Mesodermal cell (in vitro differentiated cells): ENCODE data around the gene NHERF1. TPM values are rescaled to one million over a fixed set of nuclear protein-coding genes. Genes with fewer than 3 reads are reported as not detected.
A peak's percentile ranks its signal among the peaks of the same experiment; 100 is the strongest.

Experiments
- H3K27ac ChIP-seq: 2 replicates; pipeline ENCODE4 v1.7.0; 2013; ENCODE audit warnings: mild to moderate bottlenecking, low read depth, low read length, moderate library complexity; ENCODE audit not compliant: severe bottlenecking
- H3K36me3 ChIP-seq: 2 replicates; pipeline ENCODE4 v1.7.1; 2013; ENCODE audit warnings: mild to moderate bottlenecking, low read length, moderate library complexity; ENCODE audit not compliant: control insufficient read depth, insufficient read depth
- H3K4me1 ChIP-seq: one replicate; pipeline ENCODE4 v1.7.1; 2013; ENCODE audit warnings: mild to moderate bottlenecking, low read length; ENCODE audit not compliant: insufficient read depth, control insufficient read depth, poor library complexity, severe bottlenecking
- H3K4me3 ChIP-seq: 2 replicates; pipeline ENCODE4 v1.7.0; 2013; ENCODE audit warnings: low read length, control low read depth, mild to moderate bottlenecking; ENCODE audit not compliant: insufficient read depth, poor library complexity, severe bottlenecking; ENCODE audit errors: extremely low read depth
- H3K9me3 ChIP-seq: 2 replicates; pipeline ENCODE4 v1.7.1; 2013; ENCODE audit warnings: mild to moderate bottlenecking, low read length, moderate library complexity; ENCODE audit not compliant: control insufficient read depth
- WGBS, 2 experiments: methylation state at CpG; one replicate each; pipeline ENCODE4 v1.1.5; 2013; ENCODE audit warnings: missing lambda C conversion rate in 2 of 2; ENCODE audit not compliant: insufficient coverage in 2 of 2; 5-methylcytosine and 5-hydroxymethylcytosine counted together
- polyA plus RNA-seq, 2 experiments: library from polyadenylated mRNA; stranded (reverse); fragments of 50-300 nt; gene quantifications; one replicate each; pipeline ENCODE4 v1.2.3, GENCODE V29; 2013

NHERF1 gene
- polyA plus RNA-seq (2013, experiment 1 of 2), result 178 TPM
- polyA plus RNA-seq (2013, experiment 2 of 2), result 224 TPM

GRCh38 chr17:74748529-74749278 lies at the start of gene NHERF1:
NHERF1 (plus strand) TSS chr17:74748628; CDS start chr17:74748847, 219 bp downstream.
- H3K4me3 ChIP-seq, result peak within 1 kb of the TSS; percentile 92
- 0% methylated on average over 81 to 82 of the region's 90 CpGs for WGBS, 2 experiments
- H3K27ac ChIP-seq, result peak within 1 kb of the TSS; percentile 96
- H3K4me1 ChIP-seq, result peaks cover 43% of the 10 kb centered on the region
- H3K9me3 ChIP-seq, result no peaks in the 10 kb centered on the region
- peaks cover 15% of the 10 kb centered on the region for H3K36me3 ChIP-seq

GRCh38 chr17:74699236-74699635 lies 49.2 kb upstream of the NHERF1 start:
- Histone ChIP-seq H3K9me3 (no peaks in the 10 kb centered on the region), H3K27ac (no peak overlapping the region), H3K4me3 (no peak overlapping the region), H3K36me3 (no peaks in the 10 kb centered on the region), H3K4me1 (no peaks in the 10 kb centered on the region)
- 79 to 92% methylated on average over 6 of the region's 9 CpGs for WGBS, 2 experiments

GRCh38 chr17:74702116-74702871 lies 46.1 kb upstream of the NHERF1 start:
- H3K36me3 ChIP-seq, result no peaks in the 10 kb centered on the region
- H3K27ac ChIP-seq, result no peak overlapping the region
- H3K9me3 ChIP-seq, result no peaks in the 10 kb centered on the region
- H3K4me1 ChIP-seq, result no peaks in the 10 kb centered on the region
- no peak overlapping the region for H3K4me3 ChIP-seq
- 81 to 83% methylated on average over 9 of the region's 9 CpGs for WGBS, 2 experiments

GRCh38 chr17:74703311-74703710 lies 45.1 kb upstream of the NHERF1 start:
- Histone ChIP-seq H3K27ac (no peak overlapping the region), H3K9me3 (no peaks in the 10 kb centered on the region), H3K4me1 (no peaks in the 10 kb centered on the region), H3K4me3 (no peak overlapping the region), H3K36me3 (no peaks in the 10 kb centered on the region)
- WGBS, 2 experiments, result 0 to 38% methylated on average over 1 to 2 of the region's 2 CpGs

GRCh38 chr17:74704544-74704943 lies 43.9 kb upstream of the NHERF1 start:
- H3K27ac ChIP-seq, result no peak overlapping the region
- no peak overlapping the region for H3K4me3 ChIP-seq
- H3K4me1 ChIP-seq, result no peaks in the 10 kb centered on the region
- H3K36me3 ChIP-seq, result no peaks in the 10 kb centered on the region
- no peaks in the 10 kb centered on the region for H3K9me3 ChIP-seq
- WGBS, 2 experiments, result 89 to 95% methylated on average over 5 to 8 of the region's 8 CpGs

- no peaks in the 10 kb centered on the region for H3K4me1 ChIP-seq
- H3K36me3 ChIP-seq, result no peaks in the 10 kb centered on the region
- WGBS, 2 experiments, result 68 to 70% methylated on average over 10 to 11 of the region's 12 CpGs
- H3K27ac ChIP-seq, result no peak overlapping the region
- no peaks in the 10 kb centered on the region for H3K9me3 ChIP-seq
- H3K4me3 ChIP-seq, result no peak overlapping the region
These were observed 37.2 kb upstream of the NHERF1 start for GRCh38 chr17:74711058-74711824.

- no peaks in the 10 kb centered on the region for H3K4me1 ChIP-seq
- 80 to 82% methylated on average over 6 of the region's 7 CpGs for WGBS, 2 experiments
- H3K27ac ChIP-seq, result no peak overlapping the region
- no peaks in the 10 kb centered on the region for H3K9me3 ChIP-seq
- no peaks in the 10 kb centered on the region for H3K36me3 ChIP-seq
- no peak overlapping the region for H3K4me3 ChIP-seq
These were observed 36.1 kb upstream of the NHERF1 start for GRCh38 chr17:74712301-74712700.

- Histone ChIP-seq H3K4me3 (no peak within 1 kb of the TSS), H3K9me3 (no peaks in the 10 kb centered on the region), H3K36me3 (no peaks in the 10 kb centered on the region), H3K4me1 (no peaks in the 10 kb centered on the region), H3K27ac (no peak within 1 kb of the TSS)
- WGBS, 2 experiments, result 60 to 96% methylated on average over 2 to 3 of the region's 8 CpGs
These were observed 35.7 kb upstream of the NHERF1 start, which contains the start of gene CD300LF for GRCh38 chr17:74712756-74713155. CD300LF (minus strand) TSS chr17:74712923; CDS start chr17:74712866, 57 bp downstream.

GRCh38 chr17:74713171-74713755 lies 35.2 kb upstream of the NHERF1 start:
- Histone ChIP-seq H3K4me1 (no peaks in the 10 kb centered on the region), H3K36me3 (no peaks in the 10 kb centered on the region), H3K27ac (no peak overlapping the region), H3K4me3 (no peak overlapping the region), H3K9me3 (no peaks in the 10 kb centered on the region)
- 90 to 94% methylated on average over 6 to 9 of the region's 12 CpGs for WGBS, 2 experiments

- H3K9me3 ChIP-seq, result no peaks in the 10 kb centered on the region
- H3K27ac ChIP-seq, result no peak overlapping the region
- H3K36me3 ChIP-seq, result no peaks in the 10 kb centered on the region
- 43 to 48% methylated on average over 3 of the region's 4 CpGs for WGBS, 2 experiments
- H3K4me1 ChIP-seq, result no peaks in the 10 kb centered on the region
- H3K4me3 ChIP-seq, result no peak overlapping the region
These were observed 33.3 kb upstream of the NHERF1 start for GRCh38 chr17:74715144-74715543.
